Adrenal gland (tissue), 12 donors: ENCODE data around the gene PSMD5. TPM values are rescaled to one million over a fixed set of nuclear protein-coding genes. Genes with fewer than 3 reads are reported as not detected.

Experiments
- DNase-seq, 7 donors: peaks; one replicate each; pipeline ENCODE4 v3.0.0-alpha.2; 2019 to 2020
- H3K27ac ChIP-seq, 5 donors: fragments of 200-600 bp; sonication (generic) in 4 of 5; 1 replicate in 3 of 5; 2 replicates in 2 of 5; pipeline versions ENCODE4 v1.5.1 to v1.8.0; 2016 to 2020; ENCODE audit warnings: mild to moderate bottlenecking in 1 of 5
- H3K27me3 ChIP-seq: fragments of 200-600 bp; 2 replicates; pipeline ENCODE4 v1.8.0; 2021
- H3K36me3 ChIP-seq, 2 donors: fragments of 200-600 bp; replicated peaks in 1 of 2; 1 replicate in 1 of 2; 2 replicates in 1 of 2; pipeline versions ENCODE4 v1.5.1 to v1.8.0; 2018 to 2022
- H3K4me1 ChIP-seq, 2 donors: fragments of 200-600 bp; replicated peaks in 1 of 2; 1 replicate in 1 of 2; 2 replicates in 1 of 2; pipeline versions ENCODE4 v1.5.1 to v1.8.0; 2018 to 2021
- H3K4me3 ChIP-seq, 4 donors: fragments of 200-600 bp; sonication (generic) in 3 of 4; one replicate each; pipeline ENCODE4 v1.5.1; 2016 to 2018
- H3K9me3 ChIP-seq, 3 donors: fragments of 200-600 bp; sonication (generic) in 1 of 3; replicated peaks in 1 of 3; 1 replicate in 2 of 3; 2 replicates in 1 of 3; pipeline versions ENCODE4 v1.5.1 to v1.8.0; 2016 to 2021
- CTCF ChIP-seq, 6 experiments: fragments of 450-650 bp in 4 of 6; fragments of 200-600 bp in 2 of 6; sonication (generic) in 1 of 6; IDR thresholded peaks; 1 replicate in 5 of 6; 2 replicates in 1 of 6; pipeline versions ENCODE4 v1.5.1 to v1.8.0; 2016 to 2021; ENCODE audit warnings: antibody characterized with exemption in 6 of 6, mild to moderate bottlenecking in 2 of 6, moderate library complexity in 1 of 6
- POLR2A ChIP-seq, 2 donors: fragments of 450-650 bp; IDR thresholded peaks; one replicate each; pipeline ENCODE4 v1.6.1; 2017; ENCODE audit warnings: antibody characterized with exemption in 2 of 2, mild to moderate bottlenecking in 2 of 2, moderate library complexity in 1 of 2
- WGBS, 4 donors: extraction: QIAGEN DNeasy Blood & Tissue Kit in 2 of 4; methylation state at CpG; one replicate each; pipeline versions ENCODE4 v1.1.5 to v1.1.7; 2013 to 2017; 5-methylcytosine and 5-hydroxymethylcytosine counted together
- intact Hi-C, 2 donors: fragments of 100-400 bp; cut with DNase I; formaldehyde crosslinking; loops; one replicate each; pipeline versions ENCODE4 v1.14.1 to v1.15.0; 2022 to 2023
- polyA plus RNA-seq, 3 donors: library from polyadenylated mRNA; stranded (reverse); fragments of 200-250 nt in 2 of 3; fragments of 350-450 nt in 1 of 3; fragmentation: Illumina TruSeq in 1 of 3; extraction: RNeasy Lipid Tissue Mini Kit (QIAGEN cat#74804) in 1 of 3; gene quantifications; one replicate each; pipeline ENCODE4 v1.2.3, GENCODE V29; 2013 to 2014
- total RNA-seq, 9 donors: library from RNA; depleted of rRNA in 4 of 9; stranded (reverse); fragments of >200 nt in 4 of 9; fragments of 120-200 nt in 1 of 9; fragmentation: NEBNext Ultra II Directional in 1 of 9; extraction: Animal tissue kit (Norgen Biotek cat#: 25700) in 1 of 9; gene quantifications; one replicate each; pipeline versions ENCODE4 v1.1.0 to v1.2.4, GENCODE V29; 2013 to 2023
- donor health status: healthy with polysubstance abuse.
- donor health status: Bipolar disorder and iron deficiency.
- donor health status: DM: yes; HTN: yes; CAD: no.
- donor health status: DM: no; HTN: no; CAD: no.
- donor health status: DM: no; HTN: no; CAD: no.
- donor health status: DM: yes; HTN: yes; CAD: no.

Gene PSMD5
- total and polyA plus RNA-seq, 12 donors: 15.6 to 78.8 (median 46.0) TPM

GRCh38 chr9:120833325-120833724 is 9.4 kb downstream of the PSMD5 start:
- no peaks in the 10 kb centered on the region for H3K4me1 ChIP-seq
- no peaks in the 10 kb centered on the region for H3K9me3 ChIP-seq
- no peak for TF ChIP-seq POLR2A (IDR thresholded peaks at IDR 0.05)
- no peak for TF ChIP-seq CTCF (IDR thresholded peaks at IDR 0.05)
- no peak overlapping the region for H3K4me3 ChIP-seq
- DNase-seq: no peak
- H3K36me3 ChIP-seq: peaks cover 0 to 48% of the 10 kb centered on the region in 2 donors
- H3K27me3 ChIP-seq: no peaks in the 10 kb centered on the region
- H3K27ac ChIP-seq: no peak overlapping the region
- WGBS, 4 donors: 80 to 92% (median 86%) methylated on average over 7 of the region's 7 CpGs
- intact Hi-C loops: no loop called here

GRCh38 chr9:120832807-120833206 is 9.9 kb downstream of the PSMD5 start:
- Histone ChIP-seq H3K27me3 (no peaks in the 10 kb centered on the region), H3K9me3 (no peaks in the 10 kb centered on the region), H3K4me1 (no peaks in the 10 kb centered on the region), H3K36me3 (peaks cover 0 to 48% of the 10 kb centered on the region in 2 donors), H3K4me3 (no peak overlapping the region), H3K27ac (no peak overlapping the region)
- intact Hi-C loops: no loop called here
- no peak for DNase-seq
- TF ChIP-seq POLR2A (IDR thresholded peaks at IDR 0.05) (no peak), CTCF (IDR thresholded peaks at IDR 0.05) (no peak)

- H3K4me1 ChIP-seq: no peaks in the 10 kb centered on the region
- H3K36me3 ChIP-seq: peaks cover 0 to 59% of the 10 kb centered on the region in 2 donors
- H3K9me3 ChIP-seq: no peaks in the 10 kb centered on the region
- WGBS, 4 donors: 92 to 100% (median 94%) methylated on average over 3 of the region's 3 CpGs
- no peak overlapping the region for H3K4me3 ChIP-seq
- intact Hi-C loops: no loop called here
- no peak for TF ChIP-seq POLR2A (IDR thresholded peaks at IDR 0.05)
- TF ChIP-seq CTCF (IDR thresholded peaks at IDR 0.05): no peak
- H3K27ac ChIP-seq: no peak overlapping the region
- DNase-seq: no peak
- H3K27me3 ChIP-seq: no peaks in the 10 kb centered on the region
These were observed 11.9 kb downstream of the PSMD5 start for GRCh38 chr9:120830865-120831264.

- Histone ChIP-seq H3K27ac (no peak overlapping the region), H3K9me3 (no peaks in the 10 kb centered on the region), H3K27me3 (no peaks in the 10 kb centered on the region), H3K4me3 (no peak overlapping the region), H3K36me3 (peaks cover 0 to 59% of the 10 kb centered on the region in 2 donors), H3K4me1 (no peaks in the 10 kb centered on the region)
- intact Hi-C loops: no loop called here
- no peak for DNase-seq
- 93 to 98% (median 94%) methylated on average over 3 of the region's 3 CpGs for WGBS, 4 donors
- TF ChIP-seq CTCF (IDR thresholded peaks at IDR 0.05): no peak
- TF ChIP-seq POLR2A (IDR thresholded peaks at IDR 0.05): no peak
These were observed 12.6 kb downstream of the PSMD5 start for GRCh38 chr9:120830151-120830550.
